Middle frontal gyrus (tissue), 1 donor: ENCODE data around the gene GSTT4.
A peak's percentile ranks its signal among the peaks of the same experiment; 100 is the strongest.
"Not testable (repeated sequence)": the region's sequence is repeated elsewhere in the genome, so short reads cannot be mapped to it uniquely, and the experiment has no call there.

Experiments
- DNase-seq: peaks from one replicate; pipeline ENCODE4 v3.0.0-alpha.2; 2015; ENCODE audit warnings: low spot score; ENCODE audit errors: extremely low spot score

GSTT4 gene

DNA sequence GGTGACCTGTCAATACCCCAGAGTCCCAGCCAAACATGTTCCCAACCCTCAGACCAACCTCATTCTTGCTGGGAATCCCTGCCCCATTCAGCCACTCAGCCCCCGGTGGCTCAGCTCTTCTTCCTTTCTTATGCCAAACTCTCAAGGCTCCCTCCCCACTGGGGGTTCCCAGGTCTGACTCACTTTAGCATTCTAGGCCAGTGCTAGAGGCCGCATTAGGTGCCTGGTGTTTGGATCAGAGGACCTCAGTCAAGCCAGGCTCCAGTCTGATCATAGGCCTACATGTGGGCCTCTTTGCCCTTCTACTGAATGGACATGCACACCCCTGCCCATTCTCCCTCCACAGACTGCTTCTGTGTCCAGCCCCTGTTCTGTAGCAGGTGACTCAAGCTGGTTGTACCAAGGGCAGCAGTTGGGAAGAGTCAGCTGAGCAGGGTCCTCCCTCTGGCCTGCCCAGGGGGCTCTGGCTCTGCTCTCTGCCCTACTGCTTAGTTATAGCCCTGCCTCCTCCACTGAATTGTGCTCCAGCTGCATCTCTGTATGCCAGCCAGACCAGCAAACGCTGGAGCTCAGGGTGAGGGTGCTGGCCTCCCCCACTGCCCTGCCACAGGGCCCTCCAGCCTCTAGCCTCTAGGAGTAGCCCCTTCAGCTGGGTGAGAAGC, 15.5 kb downstream of the GSTT4 start:
- not testable (repeated sequence) for DNase-seq

DNA sequence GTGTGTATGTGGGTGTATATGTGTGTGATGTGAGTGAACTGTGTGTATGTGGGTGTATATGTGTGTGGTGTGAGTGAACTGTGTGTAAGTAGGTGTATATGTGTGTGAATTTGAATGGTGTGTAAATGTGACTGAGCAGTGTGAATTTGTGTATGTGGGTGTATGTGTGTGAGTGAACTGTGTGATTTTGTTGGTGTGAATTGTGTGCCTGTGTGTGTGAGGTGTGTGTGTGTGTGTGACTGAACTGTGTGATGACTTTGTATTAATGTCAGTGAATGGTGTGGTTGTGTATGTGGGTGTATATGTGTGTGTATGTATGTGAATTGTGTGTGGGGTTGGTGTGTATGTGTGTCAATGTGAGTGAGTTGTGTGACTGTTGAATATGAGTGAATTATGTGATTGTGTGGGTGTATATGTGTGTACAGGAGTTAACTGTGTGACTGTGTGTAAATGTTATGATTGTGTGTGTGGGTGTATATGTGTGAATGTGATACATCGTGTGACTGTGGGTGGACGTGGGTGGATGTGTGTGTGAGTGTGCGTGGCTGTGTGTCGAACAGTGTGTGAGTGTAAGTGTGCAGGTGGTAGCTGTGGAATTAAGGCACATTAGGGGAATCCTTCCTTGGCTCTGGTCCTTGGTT, 18.6 kb downstream of the GSTT4 start:
- not testable (repeated sequence) for DNase-seq

DNA sequence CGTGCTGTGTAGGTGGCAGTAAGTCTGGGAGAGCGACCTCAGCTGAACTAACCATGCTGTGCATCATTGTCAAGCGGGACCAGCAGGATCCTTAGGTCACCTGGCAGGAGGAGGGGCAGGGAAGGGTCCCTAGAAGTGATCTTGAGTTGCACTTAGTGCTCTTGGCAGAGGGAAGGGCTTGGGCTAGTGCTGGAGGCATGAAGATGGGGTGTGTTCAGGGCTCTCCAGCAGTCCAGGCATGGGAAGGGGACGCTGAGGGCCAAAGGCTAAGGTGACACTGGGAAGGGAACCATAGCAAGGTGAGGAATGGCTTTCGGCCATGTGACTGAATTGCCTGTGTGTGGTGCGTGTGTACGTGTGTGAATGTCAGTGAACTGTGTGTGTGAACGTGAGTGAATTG, 19.2 kb downstream of the GSTT4 start:
- not testable (repeated sequence) for DNase-seq

DNA sequence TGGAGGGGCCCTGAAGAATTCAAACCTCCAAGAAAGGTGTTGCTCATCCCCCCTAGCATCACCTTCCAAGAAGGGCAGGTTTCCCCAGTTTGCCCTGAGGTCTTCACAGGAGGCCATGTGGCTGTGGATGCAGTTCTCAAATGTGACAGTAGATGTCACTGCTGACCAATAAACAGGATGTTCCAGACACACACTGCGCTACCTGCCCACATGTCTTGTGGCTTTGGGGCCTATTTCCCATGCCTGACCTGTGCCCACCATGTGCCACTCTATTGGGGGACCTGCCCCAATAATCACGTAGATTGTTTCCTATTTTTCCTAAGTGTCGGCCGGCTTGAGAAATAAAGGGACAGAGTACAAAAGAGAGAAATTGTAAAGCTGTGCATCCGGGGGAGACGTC, 20.8 kb downstream of the GSTT4 start:
- peak; percentile 6 for DNase-seq

- DNase-seq, result not testable (repeated sequence)
Observed at GRCh38 chr22:23980567-23980966, 24.7 kb downstream of the GSTT4 start.

GRCh38 chr22:23979557-23980240, 25.6 kb downstream of the GSTT4 start, which contains the start of gene GSTT2:
Gene GSTT2 (plus strand): TSS chr22:23980134.
- DNase-seq, result not testable (repeated sequence)

DNA sequence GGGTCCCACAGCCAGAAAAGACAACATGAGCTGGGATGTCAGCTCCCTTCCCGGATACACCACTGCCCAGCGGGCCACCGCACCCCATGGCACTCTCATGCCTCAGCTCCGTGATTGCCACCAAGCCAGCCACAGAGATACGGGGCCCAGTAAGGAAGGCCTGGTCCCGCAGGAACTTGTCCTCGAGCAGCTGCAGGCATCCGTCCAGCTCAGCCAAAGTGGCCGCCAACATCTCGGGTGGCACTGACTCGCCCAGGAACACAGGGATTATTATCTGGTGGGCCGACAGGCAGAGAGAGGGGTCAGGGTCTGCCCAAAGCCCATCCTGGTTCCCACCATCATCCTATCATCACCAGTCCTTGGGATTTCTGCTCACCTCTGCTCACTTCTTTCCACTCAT, 27.9 kb downstream of the GSTT4 start:
- not testable (repeated sequence) for DNase-seq

DNA sequence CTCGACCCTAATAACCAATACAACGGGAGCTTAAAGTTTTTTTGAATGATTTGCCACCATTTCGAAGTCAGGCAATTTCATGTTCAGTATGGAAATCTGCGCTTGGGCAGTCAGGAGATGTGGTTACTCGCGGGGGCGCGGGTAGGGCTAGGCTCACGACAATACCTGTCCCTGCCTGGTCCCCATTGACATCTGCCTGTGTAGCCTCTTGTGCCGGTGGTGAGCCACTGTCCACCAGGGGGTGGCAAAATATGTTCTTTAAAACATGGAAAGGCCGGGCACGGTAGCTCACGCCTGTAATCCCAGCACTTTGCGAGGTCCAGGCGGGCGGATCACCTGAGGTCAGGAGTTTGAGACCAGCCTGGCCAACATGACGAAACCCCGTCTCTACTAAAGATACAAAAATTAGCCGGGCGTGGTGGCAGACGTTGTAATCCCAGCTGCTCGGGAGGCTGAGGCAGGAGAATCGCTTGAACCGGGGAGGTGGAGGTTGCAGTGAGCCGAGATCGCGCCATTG, 30.4 kb downstream of the GSTT4 start:
- DNase-seq, result not testable (repeated sequence)

GRCh38 chr22:23974345-23974744, 30.9 kb downstream of the GSTT4 start, which contains the start of gene DDT:
Gene DDT (minus strand): TSS chr22:23974441. CDS start chr22:23974414, 27 bp downstream.
- not testable (repeated sequence) for DNase-seq

GRCh38 chr22:23971927-23972326, 33.3 kb downstream of the GSTT4 start:
- not testable (repeated sequence) for DNase-seq

DNA sequence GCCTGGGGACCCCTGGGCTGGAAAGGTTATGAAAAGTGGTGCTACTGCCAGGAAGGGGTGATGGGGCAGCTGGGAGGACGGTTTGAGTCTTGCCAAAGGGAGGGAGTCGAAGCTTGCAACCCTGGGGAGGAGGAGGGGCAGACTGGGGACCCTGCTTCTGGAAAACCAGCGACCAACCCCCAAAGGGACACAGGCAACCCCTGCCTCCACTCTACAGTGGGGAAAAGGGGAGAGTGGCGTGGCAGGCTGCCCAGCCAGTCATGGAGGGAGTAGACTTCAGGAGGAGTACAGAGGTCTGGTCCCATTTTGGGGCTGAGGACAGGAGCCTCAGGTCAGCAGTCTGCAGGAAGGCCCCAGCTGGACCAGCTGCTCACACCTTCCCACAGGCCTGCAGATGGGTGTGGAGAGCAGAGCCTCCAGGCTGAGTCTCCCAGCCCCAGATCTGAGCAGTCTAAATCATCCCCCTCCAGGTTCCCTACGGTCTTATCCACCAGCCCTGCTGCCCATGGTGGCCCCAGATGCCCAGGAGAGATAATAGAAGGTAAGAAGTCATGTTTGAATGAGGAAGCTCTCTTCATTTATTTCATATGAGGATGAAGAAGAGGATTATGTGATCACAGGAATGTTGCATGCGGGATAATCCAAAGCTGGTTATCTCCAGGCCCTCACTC, 34.3 kb downstream of the GSTT4 start:
- DNase-seq, result no peak

DNA sequence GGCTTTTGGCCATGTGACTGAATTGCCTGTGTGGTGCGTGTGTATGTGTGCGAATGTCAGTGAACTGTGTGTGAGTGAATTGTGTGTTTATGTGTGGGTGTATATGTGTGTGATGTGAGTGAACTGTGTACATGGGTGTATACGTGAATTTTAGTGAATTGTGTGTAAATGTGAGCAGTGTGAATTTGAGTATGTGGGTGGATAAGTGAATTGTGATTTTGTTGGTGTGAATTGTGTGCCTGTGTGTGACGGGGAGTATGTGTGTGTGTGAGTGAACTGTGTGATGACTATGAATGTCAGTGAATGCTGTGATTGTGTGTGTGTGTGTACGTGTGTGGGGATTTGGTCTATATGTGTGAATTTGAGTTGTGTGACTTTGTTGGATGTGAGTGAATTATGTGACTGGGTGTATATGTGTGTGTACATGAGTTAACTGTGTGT, 35.0 kb downstream of the GSTT4 start:
- no peak for DNase-seq

- DNase-seq, result no peak
Observed at GRCh38 chr22:23969071-23969470, 36.2 kb downstream of the GSTT4 start.

- not testable (repeated sequence) for DNase-seq
Observed at GRCh38 chr22:23966568-23966967, 38.7 kb downstream of the GSTT4 start, which contains the start of gene DDTL. Gene DDTL (plus strand): TSS chr22:23966888. CDS start chr22:23966915, 27 bp downstream.

- DNase-seq, result not testable (repeated sequence)
Observed at GRCh38 chr22:23966094-23966493, 39.2 kb downstream of the GSTT4 start.

GRCh38 chr22:23961084-23961771, 44.0 kb downstream of the GSTT4 start, which contains the start of gene GSTT2B:
Gene GSTT2B (minus strand): TSS chr22:23961195. CDS start chr22:23961131, 64 bp downstream.
- not testable (repeated sequence) for DNase-seq

GRCh38 chr22:23956301-23956900, 48.9 kb downstream of the GSTT4 start:
- DNase-seq, result peak; percentile 79

DNA sequence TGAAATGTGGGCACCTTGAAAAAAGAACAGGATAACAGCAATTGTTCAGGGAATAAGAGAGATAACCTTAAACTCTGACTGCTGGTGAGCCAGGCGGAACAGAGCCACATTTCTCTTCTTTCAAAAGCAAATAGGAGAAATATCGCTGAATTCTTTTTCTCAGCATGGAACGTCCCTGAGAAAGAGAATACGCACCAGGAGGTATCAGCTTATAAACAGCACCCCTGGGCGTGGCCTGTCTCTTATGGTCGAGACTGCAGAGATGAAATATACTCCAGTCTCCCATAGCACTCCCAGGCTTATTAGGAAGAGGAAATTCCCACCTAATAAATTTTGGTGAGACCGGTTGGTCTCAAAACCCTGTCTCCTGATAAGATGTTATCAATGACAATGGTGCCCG, 49.4 kb downstream of the GSTT4 start:
- DNase-seq, result not testable (repeated sequence)

- DNase-seq, result not testable (repeated sequence)
Observed at GRCh38 chr22:23954991-23955305, 50.3 kb downstream of the GSTT4 start.
